NCI-H2227 (cell line): ENCODE results near the gene TRPC4AP.

Source experiments
- DNase-seq: peaks from one replicate; lab custom pipeline; 2025; ENCODE audit not compliant: unreplicated experiment; lab: John Stamatoyannopoulos, UW

Gene TRPC4AP

GRCh38 chr20:34971561-34972235 is 120.9 kb downstream of the TRPC4AP start:
- no peak for DNase-seq

GRCh38 chr20:34970846-34971560 is 121.6 kb downstream of the TRPC4AP start:
- DNase-seq = no peak

GRCh38 chr20:34970193-34970840 is 122.3 kb downstream of the TRPC4AP start:
- DNase-seq = no peak

- DNase-seq = no peak
Measured at GRCh38 chr20:34968042-34968775, 124.4 kb downstream of the TRPC4AP start.

- DNase-seq = no peak
Measured at GRCh38 chr20:34967421-34967820, 125.2 kb downstream of the TRPC4AP start.

GRCh38 chr20:34965051-34965450 is 127.6 kb downstream of the TRPC4AP start:
- DNase-seq = no peak

GRCh38 chr20:34964486-34964885 is 128.1 kb downstream of the TRPC4AP start:
- no peak for DNase-seq

GRCh38 chr20:34956751-34957472 is 135.7 kb downstream of the TRPC4AP start:
- no peak for DNase-seq

- DNase-seq = no peak
Measured at GRCh38 chr20:34956041-34956458, 136.6 kb downstream of the TRPC4AP start.

- peak; percentile 99 for DNase-seq
Measured at GRCh38 chr20:34955231-34956040, 137.2 kb downstream of the TRPC4AP start, which contains the start of the genes GSS and MYH7B. Gene GSS (minus strand): TSS chr20:34955806. CDS start chr20:34951852, 3,954 bp downstream. Gene MYH7B (plus strand): TSS chr20:34955868. CDS start chr20:34978006, 22,138 bp downstream.

GRCh38 chr20:34954904-34955230 is 137.7 kb downstream of the TRPC4AP start:
- DNase-seq = peak; percentile 69

GRCh38 chr20:34953960-34954359 is 138.6 kb downstream of the TRPC4AP start:
- DNase-seq = no peak

- peak; percentile 57 for DNase-seq
Measured at GRCh38 chr20:34952671-34953070, 139.9 kb downstream of the TRPC4AP start.
